Stimulated activated naive CD8-positive, alpha-beta T cell treated with anti-CD3 and anti-CD28 coated beads, Interleukin-15, Interleukin-2, amounts not matched to agents 100 U/mL and 50 U/mL, for 24 hours (primary cell): Measurements from ENCODE around the gene CNNM3.

ENCODE experiments used
- ATAC-seq: fragments of 150-1000 bp; cut with Tn5 transposase; one replicate; pipeline ENCODE4 v1.10.0; 2021
- DNase-seq: peaks from one replicate; pipeline ENCODE4 v3.0.0; 2021

The CNNM3 gene

DNA sequence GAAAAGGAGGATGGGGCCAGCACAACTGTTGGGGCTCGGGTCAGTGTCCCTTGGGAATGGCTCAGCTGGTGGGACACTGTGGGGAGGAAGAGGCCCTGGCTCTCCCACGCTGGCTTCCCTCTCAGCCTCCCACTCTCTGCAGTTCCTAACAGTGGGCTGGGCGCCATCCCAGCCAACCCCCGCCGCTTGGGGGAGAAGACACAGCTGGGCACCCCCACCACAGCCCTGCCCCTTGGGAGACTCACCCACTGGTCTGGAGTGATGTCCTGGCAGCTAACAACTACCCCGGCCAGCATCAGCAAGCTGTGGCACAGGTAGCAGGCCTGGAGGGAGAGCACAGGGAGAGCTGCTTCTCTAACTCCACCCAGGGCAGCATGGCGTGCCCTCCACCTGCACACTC is 62.1 kb downstream of the CNNM3 start:
- ATAC-seq (no peak), DNase-seq (no peak)

DNA sequence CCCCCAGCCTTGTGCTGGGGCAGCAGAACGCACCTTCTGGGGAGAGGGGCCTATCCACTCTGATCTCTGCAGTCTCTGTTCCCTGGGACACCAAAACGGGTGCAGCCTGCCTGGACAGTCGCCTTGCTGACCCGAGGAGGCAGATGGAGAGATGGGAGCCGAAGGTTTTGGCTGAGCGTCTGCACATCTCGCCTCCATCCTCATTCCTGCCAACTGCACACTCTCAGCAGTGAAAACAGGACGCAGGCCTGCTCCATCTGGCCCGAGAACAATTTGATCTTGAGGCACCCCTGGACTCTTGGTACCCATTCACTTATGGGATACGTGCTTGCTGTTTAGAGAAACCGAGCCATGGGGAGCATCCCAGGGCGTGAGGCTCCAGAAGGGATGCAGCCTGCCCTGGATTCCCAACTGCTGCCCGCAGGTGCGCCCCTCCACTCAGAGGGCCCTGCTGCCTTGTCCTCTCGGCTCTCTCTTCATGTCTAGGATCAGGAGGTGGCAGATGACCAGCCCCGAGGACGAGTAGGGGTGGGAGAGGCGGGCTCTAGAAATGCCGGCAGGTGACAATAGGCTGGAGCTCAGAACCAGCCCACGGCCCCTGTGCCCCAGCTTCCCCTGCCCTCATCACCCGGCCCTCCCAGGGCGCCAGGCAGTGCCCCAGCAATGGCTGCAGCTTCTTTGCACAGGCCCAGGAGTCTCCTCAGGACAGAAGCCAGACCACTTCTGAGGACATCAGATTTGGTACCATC is 62.9 kb downstream of the CNNM3 start:
- DNase-seq (no peak), ATAC-seq (no peak)

DNA sequence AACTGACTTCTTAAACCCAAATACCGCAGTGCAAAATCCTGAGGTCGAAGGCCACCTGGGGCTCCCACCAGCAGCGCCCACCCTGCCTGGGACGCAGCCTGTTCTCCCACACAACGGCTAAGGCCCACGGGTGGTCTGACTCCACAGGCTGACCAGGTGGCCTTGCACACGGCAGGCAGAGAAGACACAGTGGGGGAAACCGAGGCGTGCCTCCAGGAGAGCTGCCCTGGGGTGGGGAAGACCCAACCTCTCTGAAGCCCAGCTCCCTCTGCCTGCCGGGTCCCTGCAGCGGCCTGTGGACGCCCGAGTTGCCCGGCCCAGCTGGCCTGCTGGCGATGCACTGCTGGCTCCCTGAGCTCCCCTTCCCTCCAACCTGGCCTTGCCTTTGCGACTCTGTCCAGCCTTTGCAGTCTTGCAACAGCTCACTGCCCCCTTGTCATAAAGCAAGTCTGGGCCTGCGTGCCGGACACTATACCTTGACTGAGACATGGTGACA is 63.5 kb downstream of the CNNM3 start:
- no peak for ATAC-seq
- DNase-seq, result no peak

DNA sequence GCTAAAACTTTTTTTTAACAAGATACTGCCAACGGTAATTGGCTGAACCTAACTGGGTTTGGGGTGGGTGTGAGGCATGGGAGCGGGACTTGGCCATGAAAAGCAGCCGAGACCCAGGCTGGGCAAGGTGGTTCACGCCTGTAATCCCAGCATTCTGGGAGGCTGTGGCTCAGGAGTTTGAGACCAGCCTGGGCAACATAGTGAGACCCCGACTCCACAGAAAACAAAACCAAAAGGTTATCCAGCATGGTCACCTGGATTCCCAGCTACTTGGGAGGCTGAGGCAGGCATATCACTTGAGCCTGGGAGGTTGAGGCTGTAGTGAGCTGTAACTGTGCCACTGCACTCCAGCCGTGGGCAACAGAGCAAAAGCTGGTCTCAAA is 64.8 kb downstream of the CNNM3 start:
- ATAC-seq, result no peak
- DNase-seq, result no peak

DNA sequence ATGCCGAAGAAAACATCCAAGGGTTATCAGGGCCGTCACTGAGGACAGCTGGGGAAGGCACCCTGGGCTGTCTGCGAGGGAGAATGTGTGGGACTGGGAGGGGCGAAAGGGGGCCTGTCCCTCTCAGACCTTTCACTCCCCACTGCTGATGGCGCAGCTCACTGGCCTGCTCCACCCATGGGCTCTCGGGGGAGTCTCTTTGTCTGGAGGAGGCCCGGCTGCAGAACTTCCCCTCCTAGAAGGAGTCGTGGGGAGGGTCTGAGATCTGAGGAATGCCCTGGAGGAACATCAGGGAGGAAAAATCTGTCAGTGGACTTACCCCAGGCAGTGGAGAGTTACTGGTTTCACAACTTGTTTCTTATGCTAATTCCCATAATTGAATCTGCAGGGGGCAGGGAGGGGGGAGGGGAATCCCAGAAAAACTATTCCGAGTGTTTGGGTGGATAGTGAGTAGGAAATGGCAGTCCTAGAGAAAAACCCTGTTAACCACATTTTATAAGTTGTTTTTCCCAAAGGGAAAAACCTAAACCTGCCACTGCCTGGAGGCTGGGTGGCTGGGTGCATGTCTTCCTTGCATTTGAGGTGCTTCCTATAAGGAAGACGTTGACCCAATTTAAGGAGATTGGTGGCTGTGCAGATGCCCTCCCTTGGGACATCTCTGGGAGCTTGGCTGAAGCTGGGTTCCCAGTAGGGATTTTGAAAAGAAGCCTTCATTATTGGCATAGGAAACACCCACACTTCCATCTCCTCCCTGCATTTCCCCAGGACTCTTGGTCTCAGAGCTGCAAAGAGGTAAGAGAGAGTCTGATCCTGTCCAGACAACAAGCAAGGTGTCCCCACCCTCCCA is 65.5 kb downstream of the CNNM3 start:
- DNase-seq (no peak), ATAC-seq (no peak)

DNA sequence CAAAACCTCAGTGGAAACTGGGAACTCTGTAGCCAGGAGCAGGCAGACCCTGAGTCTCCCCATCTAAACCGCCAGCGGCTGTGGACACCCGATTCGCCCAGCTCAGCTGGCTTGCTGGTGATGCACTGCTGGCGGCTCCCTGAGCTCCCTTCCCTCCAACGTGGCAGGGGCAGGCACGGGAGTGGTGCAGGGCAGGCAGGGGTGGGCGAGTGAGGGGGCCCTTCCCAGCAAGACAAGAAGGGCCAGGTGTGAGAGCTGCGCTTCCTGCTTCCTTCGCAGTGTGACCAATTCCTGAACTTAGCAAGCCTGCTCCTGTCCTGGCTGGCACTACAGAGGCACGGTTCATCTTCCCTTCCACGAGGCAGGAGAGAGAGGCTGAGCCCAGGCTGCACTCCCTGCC is 66.2 kb downstream of the CNNM3 start:
- DNase-seq (no peak), ATAC-seq (no peak)

DNA sequence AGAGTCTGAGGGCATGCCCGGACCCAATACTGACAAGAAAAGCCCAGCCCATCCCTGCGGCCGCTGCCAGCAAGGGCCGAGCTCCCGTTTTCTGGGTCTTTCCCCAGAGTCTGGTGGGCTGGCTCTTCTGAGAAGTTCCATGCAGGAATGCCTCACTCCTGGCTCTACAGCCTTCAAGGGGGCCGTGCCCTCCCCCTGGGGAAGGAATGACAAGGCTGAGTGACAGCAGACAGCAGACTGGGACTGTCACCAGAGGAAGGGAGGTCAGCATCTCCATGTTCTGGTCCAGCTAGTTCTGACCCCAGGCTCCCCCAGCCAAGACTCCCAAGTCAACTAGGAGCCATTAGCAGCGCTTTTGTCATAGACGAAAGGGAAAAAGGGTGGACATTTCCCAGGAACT is 66.8 kb downstream of the CNNM3 start:
- ATAC-seq, result no peak
- no peak for DNase-seq

DNA sequence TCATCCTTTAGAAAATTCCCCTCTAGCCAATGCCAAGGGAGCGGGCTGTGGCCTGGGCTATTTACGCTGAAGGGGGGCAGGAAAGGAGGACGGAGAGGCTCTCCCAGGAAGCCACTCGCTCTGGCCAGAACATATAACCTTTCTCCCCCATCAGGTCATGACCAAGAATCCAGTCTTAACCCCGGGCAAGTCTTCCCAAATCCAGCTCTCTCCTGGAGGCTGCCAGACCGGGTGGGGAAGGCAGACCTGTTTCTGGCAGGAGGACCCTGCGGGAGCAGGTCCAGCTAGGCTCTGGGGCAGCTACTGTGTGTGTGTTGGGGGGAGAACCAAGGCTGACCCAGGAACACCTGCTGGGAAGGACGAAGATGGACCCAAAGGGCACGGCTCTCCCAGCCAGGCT is 67.2 kb downstream of the CNNM3 start:
- ATAC-seq (no peak), DNase-seq (no peak)
